Thoracic aorta (tissue), 2 donors: ENCODE results near the gene STX8. TPM values are rescaled to one million over a fixed set of nuclear protein-coding genes. Genes with fewer than 3 reads are reported as not detected.

Experiments
- ATAC-seq: fragments of 150-250 bp; one replicate; pipeline ENCODE4 v1.8.0; 2017; ENCODE audit warnings: low read depth; ENCODE audit not compliant: insufficient number of reproducible peaks, low FRiP score
- DNase-seq: peaks from one replicate; pipeline ENCODE4 v3.0.0-alpha.2; 2020; ENCODE audit warnings: low spot score
- H3K27ac ChIP-seq, 2 donors: fragments of 200-600 bp; sonication (generic); 1 replicate in 1 of 2; 2 replicates in 1 of 2; pipeline ENCODE4 v1.5.1; 2016; ENCODE audit warnings: mild to moderate bottlenecking in 2 of 2, moderate library complexity in 2 of 2
- H3K27me3 ChIP-seq: fragments of 200-600 bp; sonication (generic); replicated peaks from 2 replicates; pipeline ENCODE4 v1.6.0; 2016; ENCODE audit warnings: mild to moderate bottlenecking; ENCODE audit not compliant: insufficient read depth
- H3K36me3 ChIP-seq: fragments of 200-600 bp; sonication (generic); one replicate; pipeline ENCODE4 v1.5.1; 2016
- H3K4me1 ChIP-seq, 2 donors: fragments of 200-600 bp; sonication (generic); 1 replicate in 1 of 2; 2 replicates in 1 of 2; pipeline versions ENCODE4 v1.5.1 to v1.6.0; 2016; ENCODE audit warnings: low read depth in 2 of 2, mild to moderate bottlenecking in 1 of 2; ENCODE audit not compliant: control insufficient read depth in 1 of 2
- H3K4me3 ChIP-seq: fragments of 200-600 bp; sonication (generic); 2 replicates; pipeline ENCODE4 v1.5.1; 2016; ENCODE audit warnings: mild to moderate bottlenecking
- H3K9me3 ChIP-seq: fragments of 200-600 bp; sonication (generic); 2 replicates; pipeline ENCODE4 v1.5.1; 2016
- total RNA-seq, 2 donors: library from RNA; depleted of rRNA; stranded (reverse); fragments of >200 nt; gene quantifications; one replicate each; pipeline versions ENCODE4 v1.1.0 to v1.2.3, GENCODE V29; 2016
- TF ChIP-seq, protein P1 (sequence below): fragments of 200-600 bp; sonication (generic); IDR thresholded peaks from one replicate; pipeline ENCODE4 v1.5.1; 2019; ENCODE audit warnings: antibody characterized with exemption

STX8 gene
- total RNA-seq, 2 donors from 2014 or later = 93.9 to 99.8 TPM

DNA sequence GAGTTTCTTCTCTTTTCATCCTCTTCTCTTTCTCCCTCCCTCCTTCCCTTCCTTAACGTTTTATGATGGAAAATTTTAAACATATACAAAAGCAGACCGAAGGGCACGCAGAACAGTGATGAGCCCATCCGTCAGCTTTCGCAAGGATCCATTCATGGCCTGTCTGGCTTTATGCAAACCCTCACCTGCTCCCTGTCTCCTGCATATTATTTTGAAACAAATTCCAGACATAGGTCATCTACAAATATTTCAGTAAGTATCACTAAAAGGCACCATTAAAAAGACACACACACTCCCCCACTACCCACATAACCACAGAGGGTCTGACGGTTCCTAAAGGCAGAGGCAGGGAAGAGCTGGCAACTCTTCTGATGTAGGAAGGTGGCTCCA lies 319.3 kb downstream of the STX8 start:
- Histone ChIP-seq H3K36me3 (no peaks in the 10 kb centered on the region), H3K4me1 (no peaks in the 10 kb centered on the region), H3K9me3 (no peaks in the 10 kb centered on the region), H3K4me3 (no peak overlapping the region), H3K27ac (no peak overlapping the region), H3K27me3 (no peaks in the 10 kb centered on the region)
- TF ChIP-seq, protein P1, sequence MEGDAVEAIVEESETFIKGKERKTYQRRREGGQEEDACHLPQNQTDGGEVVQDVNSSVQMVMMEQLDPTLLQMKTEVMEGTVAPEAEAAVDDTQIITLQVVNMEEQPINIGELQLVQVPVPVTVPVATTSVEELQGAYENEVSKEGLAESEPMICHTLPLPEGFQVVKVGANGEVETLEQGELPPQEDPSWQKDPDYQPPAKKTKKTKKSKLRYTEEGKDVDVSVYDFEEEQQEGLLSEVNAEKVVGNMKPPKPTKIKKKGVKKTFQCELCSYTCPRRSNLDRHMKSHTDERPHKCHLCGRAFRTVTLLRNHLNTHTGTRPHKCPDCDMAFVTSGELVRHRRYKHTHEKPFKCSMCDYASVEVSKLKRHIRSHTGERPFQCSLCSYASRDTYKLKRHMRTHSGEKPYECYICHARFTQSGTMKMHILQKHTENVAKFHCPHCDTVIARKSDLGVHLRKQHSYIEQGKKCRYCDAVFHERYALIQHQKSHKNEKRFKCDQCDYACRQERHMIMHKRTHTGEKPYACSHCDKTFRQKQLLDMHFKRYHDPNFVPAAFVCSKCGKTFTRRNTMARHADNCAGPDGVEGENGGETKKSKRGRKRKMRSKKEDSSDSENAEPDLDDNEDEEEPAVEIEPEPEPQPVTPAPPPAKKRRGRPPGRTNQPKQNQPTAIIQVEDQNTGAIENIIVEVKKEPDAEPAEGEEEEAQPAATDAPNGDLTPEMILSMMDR = no peak
- ATAC-seq (no peak), DNase-seq (no peak)

DNA sequence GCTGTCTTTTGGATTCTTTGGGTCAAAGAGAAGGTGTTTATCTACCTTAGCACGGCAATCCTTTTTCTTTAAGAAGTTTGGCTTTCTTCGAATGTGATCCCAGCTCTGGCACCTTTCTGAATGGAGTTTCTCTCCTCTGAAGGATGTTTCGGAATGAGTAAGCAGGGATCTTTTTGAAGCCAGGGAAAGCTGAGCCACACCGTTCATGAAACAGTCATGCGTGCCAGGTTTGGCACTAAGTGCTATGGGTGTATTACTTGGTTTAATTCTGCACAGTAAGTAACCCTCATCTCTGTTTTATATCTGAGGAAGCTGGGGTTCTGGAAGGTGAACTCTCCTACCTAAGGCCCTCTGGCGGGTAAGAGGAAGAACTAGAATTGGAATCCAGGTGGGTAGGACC lies 319.8 kb downstream of the STX8 start:
- Histone ChIP-seq H3K9me3 (no peaks in the 10 kb centered on the region), H3K36me3 (no peaks in the 10 kb centered on the region), H3K27me3 (no peaks in the 10 kb centered on the region), H3K4me1 (no peaks in the 10 kb centered on the region), H3K4me3 (no peak overlapping the region), H3K27ac (no peak overlapping the region)
- ATAC-seq = no peak
- TF ChIP-seq, protein P1 = no peak
- DNase-seq = no peak

DNA sequence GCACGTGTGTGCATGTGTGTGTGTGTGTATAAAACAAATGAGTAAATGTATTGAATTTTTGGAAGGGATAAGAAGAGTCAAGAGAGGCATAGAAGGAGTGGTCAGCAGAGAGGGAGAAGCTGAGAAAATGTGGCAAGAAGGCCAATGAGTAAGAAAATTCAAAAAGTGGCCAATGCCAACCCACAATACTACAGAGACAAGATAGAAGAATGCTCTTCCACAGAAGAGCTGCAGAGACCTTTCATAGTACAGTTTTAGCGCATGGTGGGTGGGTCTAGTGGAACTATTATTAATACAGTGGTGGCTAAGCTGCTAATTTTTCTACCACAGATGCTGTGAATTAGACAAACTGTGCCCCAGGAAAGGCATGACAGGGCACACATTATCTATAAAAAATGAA lies 320.8 kb downstream of the STX8 start:
- H3K36me3 ChIP-seq = no peaks in the 10 kb centered on the region
- no peaks in the 10 kb centered on the region for H3K9me3 ChIP-seq
- no peaks in the 10 kb centered on the region for H3K27me3 ChIP-seq
- H3K4me1 ChIP-seq = no peaks in the 10 kb centered on the region
- DNase-seq (no peak), ATAC-seq (no peak)
- no peak overlapping the region for H3K27ac ChIP-seq
- TF ChIP-seq, protein P1 = no peak
- H3K4me3 ChIP-seq = no peak overlapping the region

DNA sequence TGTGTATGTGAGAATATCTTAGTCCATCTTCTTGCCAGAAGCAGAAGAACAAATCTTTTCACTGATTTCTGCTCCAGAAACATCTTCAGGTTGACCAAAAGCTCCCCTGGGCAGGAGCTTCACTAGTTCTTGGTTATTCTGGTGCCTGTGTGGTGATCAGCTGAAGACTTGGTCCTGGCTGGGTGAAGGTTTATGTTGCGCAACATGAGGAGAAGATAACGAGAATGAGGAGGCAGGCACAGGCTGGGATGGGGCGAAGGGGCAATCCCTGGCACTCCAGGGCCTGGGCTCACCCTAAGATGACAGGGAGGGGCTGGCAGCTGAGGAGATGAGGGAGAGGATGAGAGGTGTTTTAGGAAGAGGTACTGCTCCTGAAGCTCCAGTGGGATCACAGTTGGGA lies 322.3 kb downstream of the STX8 start:
- no peaks in the 10 kb centered on the region for H3K9me3 ChIP-seq
- TF ChIP-seq, protein P1 = no peak
- ATAC-seq = no peak

DNA sequence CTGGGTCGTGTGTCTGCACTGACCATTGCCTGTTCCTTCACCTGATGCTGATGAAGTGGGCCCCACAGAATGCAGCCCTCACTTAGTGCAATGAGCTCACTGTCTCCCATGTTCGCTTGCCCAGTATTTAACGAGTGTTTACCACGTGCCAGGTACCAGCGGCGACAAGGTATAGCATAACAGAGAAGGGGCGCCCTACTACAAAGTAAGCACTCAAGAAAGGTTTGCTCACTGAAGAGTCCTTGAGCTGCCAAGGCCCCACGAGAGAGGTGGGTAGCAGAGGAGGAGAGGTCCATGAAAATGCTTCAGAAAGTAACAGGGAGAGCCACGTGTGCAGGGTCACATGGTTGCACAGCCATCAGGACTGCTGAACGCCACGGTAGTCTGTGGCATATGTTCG lies 324.3 kb downstream of the STX8 start:
- Histone ChIP-seq H3K4me3 (no peak overlapping the region), H3K27ac (no peak overlapping the region), H3K36me3 (no peaks in the 10 kb centered on the region), H3K27me3 (no peaks in the 10 kb centered on the region), H3K4me1 (no peaks in the 10 kb centered on the region), H3K9me3 (no peaks in the 10 kb centered on the region)
- no peak for ATAC-seq
- TF ChIP-seq, protein P1 = no peak
- no peak for DNase-seq

More for the DNA sequence above, 322.3 kb downstream of the STX8 start:
- H3K4me3 ChIP-seq = no peak overlapping the region
- no peaks in the 10 kb centered on the region for H3K27me3 ChIP-seq
- no peak for DNase-seq
- no peaks in the 10 kb centered on the region for H3K4me1 ChIP-seq
- no peak overlapping the region for H3K27ac ChIP-seq
- no peaks in the 10 kb centered on the region for H3K36me3 ChIP-seq
